GM03348 (cell line): ENCODE data around the gene IER2.
"Not testable (repeated sequence)": the region's sequence is repeated elsewhere in the genome, so short reads cannot be mapped to it uniquely, and the experiment has no call there.

ENCODE experiments used
- DNase-seq: peaks from one replicate; pipeline ENCODE4 v3.0.0; 2012; ENCODE audit warnings: low spot score

Gene IER2

DNA sequence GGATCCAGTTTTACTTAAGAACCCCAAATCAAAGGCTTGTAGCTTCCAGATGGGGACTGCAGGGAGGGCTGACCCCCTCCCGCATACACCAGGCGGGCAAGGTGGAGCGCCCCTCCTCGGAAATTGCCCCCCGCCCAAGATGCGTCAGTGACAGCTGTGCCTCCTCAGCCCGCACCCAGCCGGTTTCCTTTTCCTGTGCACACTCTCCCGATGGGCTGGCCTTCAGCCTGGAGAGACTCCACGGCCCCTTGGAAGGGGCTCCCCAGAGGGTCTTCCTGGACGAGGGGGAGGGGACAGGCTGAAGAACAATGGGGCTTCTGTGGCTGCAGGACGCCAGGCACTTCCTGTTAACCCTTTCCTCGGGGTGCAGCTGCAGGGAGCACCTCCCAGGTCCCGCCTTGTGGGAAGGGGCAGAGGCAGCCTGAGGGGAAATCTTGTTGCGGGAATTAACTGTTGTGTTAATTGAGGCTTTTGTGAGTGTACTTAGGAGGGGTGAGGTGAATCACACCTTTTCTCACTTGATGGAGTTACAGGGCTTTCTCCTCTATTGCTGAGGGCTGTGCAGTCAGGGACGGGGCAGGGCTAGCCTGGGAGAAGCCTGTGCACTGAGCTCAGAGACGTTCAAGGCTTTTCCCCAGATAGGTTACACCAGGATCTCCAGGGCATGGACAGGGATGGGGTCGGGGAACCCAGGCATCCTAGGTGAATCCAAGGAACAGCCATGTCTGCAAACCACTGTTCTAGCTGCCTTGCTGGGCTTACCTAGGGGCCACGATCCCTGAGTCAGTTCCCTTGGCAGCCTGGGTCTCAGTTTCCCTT is 14.3 kb downstream of the IER2 start:
- peak; percentile 18 for DNase-seq

DNA sequence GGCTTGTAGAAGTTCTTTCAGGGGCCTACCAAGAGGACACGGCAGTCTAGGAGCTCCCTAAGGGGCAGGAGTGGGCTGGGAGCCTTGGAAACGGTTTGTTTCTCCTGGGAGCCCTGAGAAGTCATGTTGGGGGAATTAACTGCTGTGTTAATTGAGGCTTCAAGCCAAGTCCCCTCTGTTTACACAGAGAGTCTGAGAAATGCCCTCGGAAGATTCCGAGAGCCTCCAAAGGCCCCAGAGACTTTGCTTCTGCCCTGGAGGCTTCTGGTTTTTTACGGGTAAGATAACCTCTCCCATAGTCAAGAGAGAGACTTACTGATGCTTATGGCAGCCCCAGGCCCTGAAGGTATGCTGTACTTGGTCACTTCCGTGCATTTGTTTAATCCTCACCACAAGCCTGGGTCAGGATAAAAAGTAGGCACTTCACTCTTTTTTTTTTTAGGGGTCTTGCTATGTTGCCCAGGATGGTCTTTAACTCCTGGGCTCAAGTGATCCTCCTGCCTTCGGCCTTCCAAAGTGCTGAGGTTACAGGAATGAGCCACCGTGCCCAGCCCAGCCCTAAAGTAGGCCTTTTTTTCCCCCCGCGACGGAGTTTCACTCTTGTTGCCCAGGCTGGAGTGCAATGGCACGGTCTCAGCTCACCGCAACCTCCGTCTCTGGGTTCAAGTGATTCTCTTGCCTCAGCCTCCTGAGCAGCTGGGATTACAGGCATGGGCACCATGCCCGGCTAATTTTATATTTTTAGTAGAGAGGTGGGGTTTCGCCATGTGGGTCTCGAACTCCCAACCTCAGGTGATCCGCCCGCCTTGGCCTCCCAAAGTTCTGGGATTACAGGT is 15.2 kb downstream of the IER2 start:
- no peak for DNase-seq

DNA sequence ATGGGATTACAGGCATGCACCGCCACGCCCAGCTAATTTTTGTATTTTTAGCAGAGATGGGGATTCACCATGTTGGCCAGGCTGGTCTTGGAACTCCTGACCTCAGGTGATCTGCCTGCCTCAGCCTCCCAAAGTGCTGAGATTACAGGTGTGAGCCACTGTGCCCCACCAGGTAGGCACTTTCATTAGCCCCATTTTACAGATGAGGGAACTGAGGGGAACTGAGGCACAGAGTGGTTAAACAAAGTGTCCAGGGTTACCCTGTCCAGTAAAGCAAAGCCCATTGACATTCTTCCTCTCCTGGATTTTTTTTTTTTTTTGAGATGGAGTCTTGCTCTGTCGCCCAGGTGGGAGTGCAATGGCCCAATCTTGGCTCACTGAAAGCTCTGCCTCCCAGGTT is 15.9 kb downstream of the IER2 start:
- not testable (repeated sequence) for DNase-seq

DNA sequence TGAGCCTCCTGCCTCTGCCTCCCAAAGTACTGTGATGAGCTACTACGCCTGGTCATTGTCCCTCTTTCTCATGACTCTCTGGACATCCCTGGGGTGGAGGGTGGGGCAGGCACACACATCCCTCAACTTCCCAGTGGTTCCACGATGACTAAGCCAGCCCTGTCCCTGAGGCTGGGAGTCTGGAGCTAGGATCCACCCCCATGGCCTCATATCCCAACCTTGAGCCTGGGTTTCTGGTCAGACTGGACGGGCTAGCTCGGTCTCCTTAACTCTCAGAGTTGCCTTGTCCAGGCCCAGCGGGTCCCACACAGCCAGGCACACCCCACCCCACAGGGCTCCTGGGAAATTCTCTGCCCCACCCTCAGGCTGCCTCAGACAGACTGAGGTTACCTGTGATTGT is 19.6 kb downstream of the IER2 start:
- peak; percentile 80 for DNase-seq

DNA sequence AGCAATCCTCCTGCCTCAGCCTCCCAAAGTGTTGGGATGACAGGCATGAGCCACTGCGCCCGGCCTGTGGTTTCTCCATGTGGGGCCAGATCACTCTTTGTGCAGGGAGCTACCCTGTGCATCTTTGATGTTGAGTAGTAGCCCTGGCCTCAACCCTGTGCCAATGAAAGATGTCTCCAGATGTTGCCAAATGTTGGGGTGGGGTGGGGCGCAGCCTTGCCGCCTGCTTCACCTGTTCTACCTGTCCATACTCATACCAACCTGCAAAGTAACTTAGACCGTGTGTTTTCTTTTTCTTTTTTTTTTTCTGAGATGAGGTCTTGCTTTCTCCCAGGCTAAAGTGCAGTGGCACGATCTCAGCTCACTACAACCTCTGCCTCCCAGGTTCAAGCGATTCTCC is 20.9 kb downstream of the IER2 start:
- no peak for DNase-seq

DNA sequence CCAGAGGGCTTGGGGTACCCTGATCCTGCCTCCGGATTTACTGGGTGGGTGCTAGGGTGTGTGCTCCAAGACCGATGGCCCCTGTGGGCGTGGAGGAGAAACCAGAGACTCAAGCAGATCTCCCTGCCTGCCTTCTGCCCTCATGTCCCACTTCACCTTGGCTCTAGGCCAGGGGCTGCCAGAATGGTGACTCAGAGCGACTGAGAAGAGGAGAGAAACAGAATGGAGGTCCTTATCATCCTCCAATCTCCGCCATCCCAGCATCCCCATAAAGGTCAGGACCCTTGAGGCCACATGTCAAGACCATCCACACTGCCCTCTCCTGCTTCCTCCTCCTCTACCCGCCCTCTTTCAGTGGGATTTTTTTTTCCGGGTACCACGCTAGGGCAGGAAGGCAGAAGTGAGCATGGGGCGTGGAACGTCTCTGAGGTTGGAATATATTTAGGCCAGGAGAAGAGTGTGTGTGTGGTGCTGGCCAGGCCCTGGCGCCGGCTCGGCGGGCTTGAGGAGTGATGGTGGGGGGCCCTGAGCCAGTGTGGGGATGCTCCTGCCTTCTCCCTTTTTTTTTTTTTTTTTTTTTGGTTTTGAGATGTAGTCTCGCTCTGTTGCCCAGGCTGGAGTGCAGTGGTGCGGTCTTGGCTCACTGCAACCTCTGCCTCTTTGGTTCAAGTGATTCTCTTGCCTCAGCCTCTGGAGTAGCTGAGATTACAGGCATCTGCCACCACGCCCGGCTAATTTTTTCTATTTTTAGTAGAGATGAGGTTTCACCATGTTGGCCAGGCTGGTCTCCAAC is 22.3 kb downstream of the IER2 start:
- DNase-seq, result peak; percentile 79

DNA sequence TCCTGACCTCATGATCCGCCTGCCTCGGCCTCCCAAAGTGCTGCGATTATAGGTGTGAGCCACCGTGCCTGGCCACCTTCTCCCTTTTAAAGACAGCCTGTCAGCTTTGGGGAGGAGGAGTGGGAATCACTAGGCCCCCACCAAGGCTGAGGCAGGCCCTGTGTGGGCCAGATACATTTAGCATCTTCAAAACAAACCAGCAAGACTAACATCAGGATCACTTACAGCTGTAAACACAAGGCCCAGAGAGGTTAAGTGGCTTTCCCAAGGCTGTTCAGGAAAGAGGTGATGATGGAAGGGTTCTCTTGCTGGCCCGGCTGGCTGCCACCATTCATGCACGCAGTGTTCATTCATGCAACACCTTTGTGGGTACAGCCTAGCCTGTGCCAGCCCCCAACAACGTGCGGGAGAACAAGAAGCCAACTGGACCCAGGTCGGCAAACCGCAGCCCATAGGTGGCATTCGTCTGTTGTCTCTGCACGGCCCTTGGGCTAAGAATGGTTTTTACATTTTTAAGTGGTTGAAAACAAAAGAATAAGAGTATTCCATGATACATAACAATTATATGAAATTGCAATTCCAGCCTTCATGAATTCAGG is 23.0 kb downstream of the IER2 start:
- DNase-seq, result peak; percentile 2

DNA sequence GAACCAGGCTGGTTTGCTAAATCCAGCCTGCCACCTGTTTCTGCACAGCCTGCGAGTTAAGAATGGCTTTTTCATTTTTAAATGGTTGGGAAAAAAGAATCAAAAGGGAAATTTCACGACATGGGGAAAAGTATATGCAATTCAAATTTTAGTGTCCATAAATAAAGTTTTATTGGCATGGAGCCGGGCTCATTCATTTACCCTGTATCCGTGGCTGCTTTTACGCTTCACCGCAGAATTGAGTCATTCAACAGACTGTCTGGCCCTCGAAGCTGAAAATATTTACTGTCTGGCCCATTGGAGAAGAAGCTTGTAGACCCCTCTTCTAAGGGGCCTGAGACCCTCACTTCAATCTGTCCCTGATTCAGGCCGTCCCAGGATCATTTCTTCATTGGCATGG is 26.1 kb downstream of the IER2 start:
- DNase-seq, result no peak

DNA sequence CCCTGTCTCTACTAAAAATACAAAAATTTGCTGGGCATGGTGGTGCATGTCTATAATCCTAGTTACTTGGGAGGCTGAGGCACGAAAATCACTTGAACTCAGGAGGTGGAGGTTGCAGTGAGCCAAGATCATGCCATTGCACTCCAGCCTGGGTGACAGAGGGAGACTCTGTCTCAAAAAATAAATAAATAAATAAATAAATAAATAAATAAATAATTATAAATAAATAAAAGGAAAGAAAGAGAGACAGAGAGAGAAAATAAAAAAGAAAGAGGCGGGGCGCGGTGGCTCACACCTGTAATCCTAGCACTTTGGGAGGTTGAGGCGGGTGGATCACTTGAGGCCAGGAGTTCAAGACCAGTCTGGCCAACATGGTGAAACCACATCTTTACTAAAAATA is 27.4 kb downstream of the IER2 start:
- DNase-seq, result not testable (repeated sequence)

DNA sequence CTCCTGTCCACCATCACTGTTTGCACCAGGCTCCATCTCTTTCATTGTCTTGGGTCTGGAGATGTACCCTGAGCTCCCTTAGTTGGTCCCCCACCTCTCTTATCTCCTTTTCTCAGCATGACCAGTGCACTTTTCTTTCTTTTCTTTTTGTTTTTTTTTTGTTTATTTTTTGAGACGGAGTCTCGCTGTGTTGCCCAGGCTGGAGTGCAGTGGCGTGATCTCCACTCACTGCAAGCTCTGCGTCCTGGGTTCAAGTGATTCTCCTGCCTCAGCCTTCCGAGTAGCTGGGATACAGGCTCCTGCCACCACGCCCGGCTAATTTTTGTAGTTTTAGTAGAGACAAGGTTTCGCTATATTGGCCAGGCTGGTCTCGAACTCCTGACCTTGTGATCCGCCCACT is 28.1 kb downstream of the IER2 start:
- DNase-seq, result not testable (repeated sequence)

DNA sequence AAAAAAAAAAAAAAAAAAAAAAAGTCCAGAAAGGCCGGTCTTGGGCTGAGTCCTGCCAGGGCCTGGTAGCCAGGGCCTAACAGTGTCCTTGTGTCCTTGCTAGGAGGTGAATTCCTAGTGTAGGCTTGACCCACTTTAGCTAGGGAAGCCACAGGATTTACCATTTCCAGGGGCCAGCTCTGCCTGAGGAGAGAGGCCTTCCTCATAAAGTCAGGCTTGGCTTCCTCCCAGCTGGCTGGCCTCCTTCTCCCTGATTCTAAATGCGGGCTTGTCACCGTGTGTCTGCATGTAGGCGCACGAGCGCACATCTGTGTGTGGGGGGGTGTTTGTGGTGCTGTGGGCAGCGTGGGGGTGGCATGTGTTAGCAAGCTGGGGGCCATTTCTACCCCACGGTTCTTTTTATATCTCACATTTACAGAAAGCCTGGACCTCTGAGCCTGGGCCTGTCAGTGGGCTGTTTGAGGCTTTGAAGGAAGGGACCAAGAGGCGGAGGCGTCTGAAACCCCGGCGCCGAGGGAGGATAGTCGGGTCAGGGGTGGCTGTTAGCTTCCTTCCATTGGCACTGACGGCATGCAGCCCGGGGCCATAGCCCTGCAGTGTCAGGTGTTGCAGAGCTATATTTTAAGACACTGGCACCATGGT is 31.7 kb downstream of the IER2 start:
- peak; percentile 71 for DNase-seq

DNA sequence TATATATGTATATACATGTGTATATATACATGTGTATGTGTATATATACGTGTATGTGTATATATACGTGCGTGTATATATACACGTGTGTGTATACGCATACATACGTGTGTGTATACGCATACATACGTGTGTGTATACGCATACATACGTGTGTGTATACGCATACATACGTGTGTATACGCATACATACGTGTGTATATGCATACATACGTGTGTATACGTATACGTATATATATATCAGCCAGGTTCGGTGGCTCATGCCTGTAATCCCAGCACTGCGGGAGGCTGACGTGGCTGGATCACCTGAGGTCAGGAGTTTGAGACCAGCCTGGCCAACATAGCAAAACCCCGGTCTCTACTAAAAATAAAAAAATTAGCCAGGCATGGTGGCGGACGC is 34.7 kb downstream of the IER2 start:
- DNase-seq, result not testable (repeated sequence)

DNA sequence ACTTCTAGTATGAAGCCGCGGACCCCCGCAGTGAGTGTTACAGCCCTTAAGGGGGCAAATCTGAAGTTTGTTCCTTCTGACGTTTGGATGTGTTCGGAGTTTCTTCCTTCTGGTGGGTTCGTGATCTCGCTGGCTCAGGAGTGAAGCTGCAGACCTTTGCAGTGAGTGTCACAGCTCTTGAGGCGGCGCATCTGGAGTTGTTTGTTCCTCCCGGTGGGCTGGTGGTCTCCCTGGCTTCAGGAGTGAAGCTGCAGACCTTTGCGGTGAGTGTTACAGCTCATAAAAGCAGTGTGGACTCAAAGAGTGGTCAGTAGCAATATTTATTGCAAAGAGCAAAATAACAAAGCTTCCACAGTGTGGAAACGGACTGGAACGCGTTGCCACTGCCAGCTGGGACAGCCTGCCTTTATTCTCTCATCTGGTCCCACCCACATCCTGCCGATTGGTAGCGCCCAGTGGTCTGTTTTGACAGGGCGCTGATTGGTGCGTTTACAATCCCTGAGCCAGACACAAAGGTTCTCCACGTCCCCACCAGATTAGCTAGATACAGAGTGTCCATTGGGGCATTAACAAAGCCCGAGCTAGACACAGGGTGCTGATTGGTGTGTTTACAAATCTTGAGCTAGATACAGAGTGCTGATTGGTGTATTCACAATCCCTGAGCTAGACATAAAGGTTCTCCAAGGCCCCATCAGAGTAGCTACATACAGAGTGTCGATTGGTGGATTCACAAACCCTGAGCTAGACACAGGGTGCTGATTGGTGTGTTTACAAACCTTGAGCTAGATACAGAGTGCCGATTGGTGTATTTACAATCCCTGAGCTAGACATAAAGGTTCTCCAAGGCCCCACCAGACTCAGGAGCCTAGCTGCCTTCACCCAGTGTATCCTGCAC is 35.8 kb downstream of the IER2 start:
- DNase-seq, result not testable (repeated sequence)

DNA sequence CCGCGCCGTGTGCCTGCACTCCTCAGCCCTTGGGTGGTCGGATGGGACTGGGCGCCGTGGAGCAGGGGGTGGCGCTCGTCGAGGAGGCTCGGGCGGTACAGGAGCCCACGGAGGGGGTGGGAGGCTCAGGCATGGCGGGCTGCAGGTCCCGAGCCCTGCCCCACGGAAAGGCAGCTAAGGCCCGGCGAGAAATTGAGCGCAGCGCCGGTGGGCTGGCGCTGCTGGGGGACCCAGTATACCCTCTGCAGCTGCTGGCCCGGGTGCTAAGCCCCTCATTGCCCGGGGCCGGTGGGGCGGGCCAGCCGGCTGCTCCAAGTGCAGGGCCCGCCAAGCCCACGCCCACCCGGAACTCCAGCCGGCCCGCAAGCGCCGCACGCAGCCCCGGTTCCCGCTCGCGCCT is 36.5 kb downstream of the IER2 start:
- DNase-seq, result not testable (repeated sequence)

DNA sequence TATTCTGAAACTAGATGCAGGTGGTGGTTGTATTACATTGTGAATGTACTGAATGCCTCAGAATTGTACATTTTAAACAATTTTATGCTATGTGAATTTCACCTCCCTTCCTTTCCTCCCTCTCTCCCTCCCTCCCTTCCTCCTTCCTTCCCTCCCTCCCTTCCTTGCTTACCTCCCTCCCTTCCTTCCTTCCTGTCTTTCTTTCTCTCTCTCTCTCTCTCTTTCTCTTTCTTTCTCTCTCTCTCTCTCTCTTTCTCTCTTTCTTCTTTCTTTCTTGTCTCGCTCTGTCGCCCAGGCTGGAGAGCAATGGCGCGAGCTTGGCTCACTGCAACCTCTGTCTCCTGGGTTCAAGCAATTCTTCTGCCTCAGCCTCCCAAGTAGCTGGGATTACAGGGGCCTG is 37.2 kb downstream of the IER2 start:
- no peak for DNase-seq

DNA sequence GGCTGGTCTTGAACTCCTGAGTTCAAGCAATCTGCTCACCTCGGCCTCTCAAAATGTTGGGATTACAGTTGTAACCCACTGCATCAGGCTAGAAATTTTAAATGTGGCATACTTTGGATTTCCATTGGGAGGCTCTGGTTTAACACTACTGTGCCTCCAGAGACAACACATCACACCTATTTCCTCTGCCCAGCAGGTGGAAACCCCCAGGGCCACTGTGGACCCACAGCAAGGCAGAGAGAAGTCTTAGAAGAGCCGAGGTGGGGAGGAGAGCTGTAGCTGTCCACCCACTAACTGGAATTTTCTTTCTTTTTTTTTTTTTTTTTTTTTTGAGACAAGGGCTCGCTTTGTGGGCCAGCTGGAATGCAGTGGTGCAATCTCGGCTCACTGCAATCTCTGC is 39.4 kb downstream of the IER2 start:
- DNase-seq, result peak; percentile 7

DNA sequence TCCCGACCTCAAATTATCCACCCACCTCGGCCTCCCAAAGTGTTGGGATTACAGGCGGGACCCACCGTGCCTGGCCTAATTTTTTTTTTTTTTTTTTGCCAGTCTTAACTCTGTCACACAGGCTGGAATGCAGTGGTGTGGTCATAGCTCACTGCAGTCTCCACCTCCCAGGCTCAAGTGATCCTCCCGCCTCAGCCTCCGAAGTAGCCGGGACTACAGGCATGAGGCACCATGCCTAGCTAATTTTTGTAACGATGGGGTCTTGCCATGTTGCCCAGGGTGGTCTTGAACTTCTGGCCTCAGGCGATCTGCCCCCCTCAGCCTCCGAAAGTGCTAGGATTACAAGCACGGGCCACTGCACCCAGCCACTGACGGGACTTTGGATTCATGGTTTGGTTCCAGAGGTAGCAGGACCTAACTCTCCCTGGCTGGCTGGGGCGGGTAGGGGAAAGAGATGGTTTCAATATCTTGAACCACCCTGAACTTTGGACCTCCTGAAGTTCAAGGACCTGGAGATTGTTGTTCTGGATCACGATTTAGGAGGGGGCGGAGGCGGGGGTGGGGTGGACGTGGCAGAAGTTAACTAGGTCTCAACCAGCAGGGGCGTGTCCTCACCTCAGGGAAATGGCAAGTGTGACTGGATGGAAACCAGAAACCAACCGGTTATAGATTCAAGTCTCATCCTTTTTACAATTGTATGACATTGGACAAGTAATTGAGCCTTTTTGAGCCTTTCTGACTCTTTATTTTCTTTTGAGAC is 40.8 kb downstream of the IER2 start:
- no peak for DNase-seq

DNA sequence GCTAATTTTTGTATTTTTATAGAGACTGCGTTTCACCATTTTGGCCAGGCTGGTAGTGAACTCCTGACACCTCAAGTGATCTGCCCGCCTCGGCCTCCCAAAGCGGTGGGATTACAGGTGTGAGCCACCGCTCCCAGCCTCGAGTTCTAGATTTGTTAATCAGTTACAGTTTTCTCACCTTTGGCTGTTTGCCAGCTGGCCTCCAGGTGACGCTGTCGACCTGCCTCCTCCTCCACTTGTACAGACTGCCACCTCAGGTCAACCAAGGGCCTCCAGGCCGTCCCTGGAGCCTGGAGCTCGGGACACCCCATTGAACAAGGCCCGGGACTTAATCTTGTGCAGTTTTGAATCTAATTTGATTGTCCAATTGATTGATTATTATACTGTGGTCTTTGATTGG is 45.5 kb downstream of the IER2 start:
- DNase-seq, result no peak

DNA sequence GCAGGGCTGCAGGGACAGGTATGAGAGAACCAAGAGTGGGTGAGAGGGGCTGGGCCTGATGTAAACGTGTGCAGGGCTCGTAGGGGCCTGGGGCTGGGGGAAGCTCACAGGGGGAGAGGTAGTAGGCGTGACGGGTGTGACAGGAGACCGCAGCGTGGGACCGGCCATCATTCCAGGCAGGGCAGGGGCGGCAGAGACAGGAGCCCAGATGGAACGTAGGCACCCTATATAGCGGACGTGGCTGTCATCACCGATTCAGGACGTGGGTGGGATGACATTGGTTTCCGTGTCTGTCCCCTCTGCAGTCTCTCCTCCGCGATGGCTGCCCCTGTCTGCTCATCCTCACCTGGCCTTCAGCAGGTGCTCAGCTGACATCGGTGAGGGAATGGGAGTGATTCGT is 48.4 kb downstream of the IER2 start:
- no peak for DNase-seq

DNA sequence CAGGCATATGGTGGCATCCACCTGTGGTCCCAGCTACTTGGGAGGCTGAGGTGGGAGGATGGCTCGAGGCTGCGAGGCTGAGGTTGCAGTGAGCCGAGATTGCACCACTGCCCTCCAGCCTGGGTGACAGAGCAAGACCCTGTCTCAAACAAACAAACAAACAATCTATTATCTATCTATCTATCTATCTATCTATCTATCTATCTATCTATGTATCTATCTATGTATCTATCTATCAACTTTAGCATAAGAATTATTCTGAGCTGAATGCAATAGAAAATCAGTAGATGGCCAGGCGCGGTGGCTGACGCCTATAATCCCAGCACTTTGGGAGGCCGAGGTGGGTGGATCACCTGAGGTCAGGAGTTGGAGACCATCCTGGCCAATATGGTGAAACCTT is 51.9 kb downstream of the IER2 start:
- DNase-seq, result not testable (repeated sequence)
